ENCODE results near the gene ARNT2.
"Not testable (repeated sequence)": the region's sequence is repeated elsewhere in the genome, so short reads cannot be mapped to it uniquely, and the experiment has no call there.

Gene ARNT2

GRCh38 chr15:80492874-80493273, 88.7 kb downstream of the ARNT2 start:
- no peak for DNase-seq

GRCh38 chr15:80494351-80494751, 90.2 kb downstream of the ARNT2 start:
- no peak for DNase-seq

- no peak for DNase-seq
Observed at GRCh38 chr15:80494756-80495155, 90.6 kb downstream of the ARNT2 start.

GRCh38 chr15:80495401-80495942, 91.3 kb downstream of the ARNT2 start:
- DNase-seq = no peak

- no peak for DNase-seq
Observed at GRCh38 chr15:80496096-80496495, 91.9 kb downstream of the ARNT2 start.

- no peak for DNase-seq
Observed at GRCh38 chr15:80497221-80497620, 93.0 kb downstream of the ARNT2 start.

- no peak for DNase-seq
Observed at GRCh38 chr15:80498652-80499051, 94.5 kb downstream of the ARNT2 start.

GRCh38 chr15:80500021-80500420, 95.8 kb downstream of the ARNT2 start:
- DNase-seq = no peak

GRCh38 chr15:80501476-80501875, 97.3 kb downstream of the ARNT2 start:
- no peak for DNase-seq

GRCh38 chr15:80502782-80503181, 98.6 kb downstream of the ARNT2 start:
- DNase-seq = no peak

- no peak for DNase-seq
Observed at GRCh38 chr15:80503319-80503952, 99.3 kb downstream of the ARNT2 start.

- no peak for DNase-seq
Observed at GRCh38 chr15:80504931-80505330, 100.7 kb downstream of the ARNT2 start.

GRCh38 chr15:80506286-80506893, 102.2 kb downstream of the ARNT2 start:
- no peak for DNase-seq

GRCh38 chr15:80507131-80507530, 102.9 kb downstream of the ARNT2 start:
- no peak for DNase-seq

- DNase-seq = no peak
Observed at GRCh38 chr15:80507638-80508316, 103.6 kb downstream of the ARNT2 start.

- no peak for DNase-seq
Observed at GRCh38 chr15:80508783-80509182, 104.6 kb downstream of the ARNT2 start.

GRCh38 chr15:80509800-80510199, 105.6 kb downstream of the ARNT2 start:
- DNase-seq = no peak

GRCh38 chr15:80510985-80511384, 106.8 kb downstream of the ARNT2 start:
- DNase-seq = not testable (repeated sequence)

- DNase-seq = no peak
Observed at GRCh38 chr15:80512726-80513660, 108.8 kb downstream of the ARNT2 start.

- DNase-seq = no peak
Observed at GRCh38 chr15:80514071-80514780, 110.0 kb downstream of the ARNT2 start.

GRCh38 chr15:80517290-80517689, 113.1 kb downstream of the ARNT2 start:
- no peak for DNase-seq

- no peak for DNase-seq
Observed at GRCh38 chr15:80518522-80518921, 114.3 kb downstream of the ARNT2 start.
